GM18870 (cell line): ENCODE measurements around the gene COL20A1.

Experiments
- ATAC-seq: cut with Tn5 transposase; IDR thresholded peaks from one replicate; pipeline ENCODE4 v1.9.1; 2021; ENCODE audit warnings: moderate library complexity; ENCODE audit not compliant: unreplicated experiment

COL20A1 gene

DNA sequence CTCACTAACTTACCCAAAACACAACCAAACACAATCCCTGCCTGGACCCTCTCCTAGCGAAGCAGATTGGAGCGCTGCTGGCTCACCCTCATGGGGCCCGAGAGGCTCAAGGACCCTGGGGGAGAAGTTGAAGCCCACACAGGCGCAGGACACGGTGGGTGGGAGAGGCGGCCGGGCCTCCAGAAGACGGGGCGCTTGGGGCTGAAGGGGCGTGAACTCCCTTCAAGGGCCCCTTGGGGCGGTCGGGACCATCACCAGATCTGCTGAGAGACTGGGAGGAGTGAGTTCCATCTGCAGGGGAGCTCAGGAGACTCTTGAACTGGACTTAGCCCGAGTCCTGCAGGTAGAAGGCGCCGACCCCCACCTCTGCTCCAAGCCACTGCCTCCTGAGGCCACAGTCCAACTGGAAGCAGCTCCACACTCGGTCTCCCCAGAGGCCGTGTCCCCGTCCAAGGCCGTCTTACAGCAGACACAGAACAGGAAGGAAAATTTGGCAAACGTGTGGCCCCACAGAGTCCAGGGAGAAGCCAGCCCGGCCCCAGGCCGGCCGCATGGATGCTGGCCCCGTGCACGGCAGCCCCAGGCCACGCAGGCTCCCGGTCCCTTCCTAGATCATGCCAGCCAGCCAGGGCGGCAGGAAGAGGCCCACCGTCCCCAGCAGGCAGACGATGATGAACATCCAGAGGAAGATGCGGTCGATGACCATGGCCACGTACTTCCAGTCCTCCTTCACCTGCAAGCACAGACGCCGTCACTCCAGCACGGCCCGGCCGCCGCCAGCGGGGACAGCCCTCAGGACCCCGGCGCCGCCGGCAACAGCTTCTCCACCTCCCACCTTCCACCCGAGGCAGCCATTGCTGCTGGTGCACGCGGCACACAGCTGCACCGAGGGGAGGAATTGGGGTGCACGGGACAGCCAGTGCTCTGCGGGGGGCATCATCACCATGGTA lies 53.4 kb downstream of the COL20A1 start:
- ATAC-seq, result no peak

GRCh38 chr20:63347081-63347741 lies 54.2 kb downstream of the COL20A1 start:
- ATAC-seq, result no peak

DNA sequence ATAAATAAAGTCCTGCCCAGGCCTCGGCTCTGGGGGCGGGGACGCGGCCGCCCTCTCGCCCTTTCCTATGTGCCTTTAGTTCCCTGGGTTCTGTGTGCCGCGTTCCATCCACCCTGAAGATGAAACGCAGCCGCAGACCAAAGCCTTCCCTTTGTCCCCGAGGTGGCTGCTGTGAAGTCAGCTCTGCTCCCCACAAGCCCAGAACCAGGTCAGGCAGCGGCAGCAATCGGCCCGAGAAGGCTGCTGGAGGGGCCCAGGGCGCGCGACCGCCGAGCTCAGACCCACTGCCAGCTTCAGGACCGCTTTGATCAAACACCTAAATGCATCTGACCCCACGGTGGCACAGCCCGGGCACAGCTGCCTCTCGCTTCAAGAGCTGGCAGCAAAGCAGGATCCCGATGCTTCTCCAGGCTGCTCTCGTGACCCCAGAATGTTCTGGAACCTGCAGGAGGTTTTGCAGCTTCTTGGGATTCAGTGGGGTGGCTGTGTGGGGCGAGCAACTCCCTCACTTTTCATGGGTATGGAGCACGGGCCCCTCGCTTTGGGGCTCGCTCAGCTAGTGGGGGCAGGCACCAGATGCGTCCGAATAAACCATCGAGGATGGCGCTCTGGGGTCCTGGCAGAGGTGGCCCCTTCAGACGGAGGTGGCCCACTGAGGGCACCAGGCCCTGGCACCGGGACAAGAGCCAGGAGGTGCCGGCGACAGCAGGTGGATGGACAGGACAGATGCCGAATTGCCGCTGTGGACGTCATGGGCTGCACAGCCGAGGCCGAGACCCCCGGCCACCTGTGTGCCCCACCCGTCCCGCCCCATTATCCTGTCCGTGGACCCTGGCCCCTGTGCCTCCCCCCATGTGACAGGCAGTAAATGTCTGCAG lies 55.2 kb downstream of the COL20A1 start:
- no peak for ATAC-seq

- no peak for ATAC-seq
Measured at GRCh38 chr20:63348828-63349515, 56.0 kb downstream of the COL20A1 start.

DNA sequence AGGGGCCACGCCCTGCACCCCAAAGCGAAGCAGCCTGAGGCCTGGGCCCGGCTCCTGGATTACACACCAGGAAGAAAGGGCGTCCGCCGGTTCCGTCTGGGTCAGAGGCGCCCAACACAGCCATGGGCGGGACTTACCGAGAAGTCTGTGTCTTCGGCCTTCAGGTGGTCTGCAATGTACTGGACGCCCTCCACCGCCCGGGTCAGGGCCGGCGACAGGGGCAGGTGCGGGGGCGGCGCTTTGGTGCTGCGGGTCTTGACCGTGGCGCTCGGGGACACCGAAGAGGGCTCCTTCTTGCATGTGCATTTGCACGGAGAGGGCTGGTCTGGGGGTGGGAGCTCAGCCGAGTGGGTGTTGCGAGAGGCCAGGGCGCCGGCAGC lies 56.5 kb downstream of the COL20A1 start:
- no peak for ATAC-seq

DNA sequence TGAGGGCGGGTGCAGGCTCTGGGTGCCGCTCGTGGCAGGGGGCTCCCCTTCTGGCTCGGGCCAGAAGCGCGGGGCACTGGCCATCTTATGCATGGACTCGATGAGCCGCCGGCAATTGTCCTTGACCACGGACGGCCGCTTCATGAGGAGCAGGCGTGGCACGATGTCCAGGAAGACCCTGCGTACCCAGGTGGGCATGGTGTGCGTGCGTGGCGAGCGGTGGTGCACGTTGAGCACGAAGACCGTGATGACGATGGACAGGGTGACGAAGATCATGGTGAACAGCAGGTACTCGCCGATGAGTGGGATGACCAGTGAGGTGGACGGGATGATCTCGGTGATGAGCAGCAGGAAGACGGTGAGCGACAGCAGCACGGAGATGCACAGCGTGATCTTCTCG lies 57.2 kb downstream of the COL20A1 start:
- ATAC-seq, result no peak

DNA sequence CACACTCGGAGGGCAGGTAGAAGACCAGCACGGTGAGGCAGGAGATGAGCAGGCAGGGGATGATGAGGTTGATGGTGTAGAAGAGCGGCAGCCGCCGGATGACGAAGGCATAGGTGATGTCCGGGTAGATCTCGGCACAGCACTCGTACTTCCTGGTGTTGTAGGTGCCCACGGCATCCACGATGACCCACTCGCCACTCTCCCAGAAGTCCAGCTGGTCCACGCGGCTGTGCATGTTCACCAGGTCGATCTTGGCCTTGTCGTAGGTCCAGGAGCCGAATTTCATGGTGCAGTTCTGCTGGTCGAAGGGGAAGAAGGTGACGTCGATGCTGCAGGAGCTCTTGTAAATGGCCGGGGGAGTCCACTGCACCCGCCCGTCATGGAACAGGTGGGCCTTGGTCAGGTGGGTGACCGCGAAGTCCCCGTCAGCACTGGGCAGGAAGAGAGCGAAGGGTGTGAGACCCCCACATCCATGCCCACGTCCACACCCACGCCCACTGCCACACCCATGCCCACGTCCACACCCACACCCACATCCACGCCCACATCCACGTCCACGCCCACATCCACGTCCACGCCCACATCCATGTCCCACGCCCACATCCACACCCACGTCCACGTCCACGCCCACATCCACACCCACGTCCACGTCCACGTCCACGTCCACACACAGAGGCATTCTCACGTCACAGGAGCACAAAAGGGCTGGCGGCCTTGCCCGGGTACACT lies 57.8 kb downstream of the COL20A1 start:
- ATAC-seq, result no peak

- ATAC-seq, result no peak
Measured at GRCh38 chr20:63351326-63351700, 58.3 kb downstream of the COL20A1 start.

- ATAC-seq, result no peak
Measured at GRCh38 chr20:63351811-63352591, 59.0 kb downstream of the COL20A1 start.

GRCh38 chr20:63352811-63353221 lies 59.8 kb downstream of the COL20A1 start:
- ATAC-seq, result no peak

- no peak for ATAC-seq
Measured at GRCh38 chr20:63354636-63355350, 61.8 kb downstream of the COL20A1 start.

DNA sequence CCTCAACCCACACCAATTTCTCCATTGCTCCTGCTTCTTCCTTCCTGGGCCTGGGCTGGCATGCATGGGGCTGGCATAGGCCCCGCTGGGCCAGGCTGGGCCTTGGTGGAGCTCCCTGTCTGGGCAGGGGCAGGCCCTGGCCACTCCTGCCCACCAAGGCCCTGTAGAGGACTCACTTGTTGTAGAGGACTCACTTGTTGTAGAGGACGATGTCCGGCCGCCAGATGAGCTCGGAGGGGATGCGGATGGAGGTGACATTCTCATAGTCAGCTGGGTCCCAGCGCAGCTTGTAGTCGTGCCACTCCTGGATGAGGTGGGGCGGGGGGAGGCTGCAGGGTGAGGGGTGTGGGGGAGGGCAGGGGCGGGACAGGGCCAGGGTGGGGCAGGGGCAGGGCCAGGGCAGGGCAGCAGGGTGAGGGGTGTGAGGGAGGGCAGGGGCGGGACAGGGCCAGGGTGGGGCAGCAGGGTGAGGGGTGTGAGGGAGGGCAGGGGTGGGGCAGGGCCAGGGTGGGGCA lies 62.9 kb downstream of the COL20A1 start:
- no peak for ATAC-seq

DNA sequence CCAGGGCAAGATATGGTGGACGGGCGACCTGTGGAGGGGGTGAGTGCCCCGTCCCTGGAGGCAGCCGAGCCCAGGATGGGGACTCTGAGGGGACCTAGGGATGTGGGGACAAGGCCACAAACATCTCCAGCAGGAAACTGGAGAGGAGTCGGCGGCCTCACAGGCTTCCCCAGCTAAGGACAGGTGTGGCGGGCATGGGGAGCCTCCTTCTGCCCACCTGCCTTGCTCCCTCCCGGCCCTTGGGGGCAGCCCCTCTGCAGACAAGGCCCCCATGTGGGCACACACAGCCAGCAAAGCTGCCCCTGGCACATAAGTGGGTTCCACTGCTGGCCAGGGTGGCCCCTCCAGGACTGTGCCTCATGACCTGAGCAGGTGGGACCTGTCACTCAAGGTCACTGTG lies 63.5 kb downstream of the COL20A1 start:
- ATAC-seq, result no peak

GRCh38 chr20:63356931-63357879 lies 64.2 kb downstream of the COL20A1 start:
- no peak for ATAC-seq

- ATAC-seq, result no peak
Measured at GRCh38 chr20:63357921-63358905, 65.2 kb downstream of the COL20A1 start.
